Measurements from ENCODE around the gene NME3. TPM values are rescaled to one million over a fixed set of nuclear protein-coding genes. Genes with fewer than 3 reads are reported as not detected.
"Not testable (repeated sequence)": the region's sequence is repeated elsewhere in the genome, so short reads cannot be mapped to it uniquely, and the experiment has no call there.

NME3 gene
- polyA plus RNA-seq, 1 experiment: 15.6 TPM

DNA sequence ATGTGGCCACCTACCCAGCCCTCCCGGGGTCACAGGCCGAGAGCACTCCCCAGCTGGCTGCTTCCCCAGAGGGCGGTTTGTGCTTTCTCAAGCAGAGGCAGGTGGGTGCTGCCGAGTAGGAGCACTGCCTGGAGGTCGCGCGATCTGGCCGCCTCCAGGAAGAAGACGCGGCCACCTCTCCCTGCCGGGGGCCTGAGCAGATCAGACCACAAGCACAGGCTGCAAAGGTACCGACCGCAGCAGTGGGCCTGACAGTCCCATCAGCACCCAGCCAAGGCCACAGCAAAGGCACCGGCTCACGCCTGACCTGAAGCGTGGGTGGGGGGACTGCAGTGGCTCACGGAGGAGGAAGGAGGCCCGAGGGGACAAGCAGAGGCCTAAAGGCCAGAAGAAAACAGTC is 37.3 kb upstream of the NME3 start:
- no peak for DNase-seq (ENCODE audit: low read depth, low spot score)
- ChIA-PET CTCF (no interaction called here), POLR2A (no interaction called here)
- H3K9me3 ChIP-seq (ENCODE audit: control insufficient read depth, insufficient read depth, low read length): no peaks in the 10 kb centered on the region; the same call in 1 of the 2 replicates
- no peaks in the 10 kb centered on the region for H3K27me3 ChIP-seq (ENCODE audit: control insufficient read depth, insufficient read depth, low read length)
- no peak overlapping the region for H3K4me3 ChIP-seq (ENCODE audit: low read depth, low read length)
- TF ChIP-seq CTCF (IDR thresholded peaks at IDR 0.05; ENCODE audit: low read depth, low read length): no peak
- no peak overlapping the region for H3K27ac ChIP-seq (ENCODE audit: low read depth, low read length)

DNA sequence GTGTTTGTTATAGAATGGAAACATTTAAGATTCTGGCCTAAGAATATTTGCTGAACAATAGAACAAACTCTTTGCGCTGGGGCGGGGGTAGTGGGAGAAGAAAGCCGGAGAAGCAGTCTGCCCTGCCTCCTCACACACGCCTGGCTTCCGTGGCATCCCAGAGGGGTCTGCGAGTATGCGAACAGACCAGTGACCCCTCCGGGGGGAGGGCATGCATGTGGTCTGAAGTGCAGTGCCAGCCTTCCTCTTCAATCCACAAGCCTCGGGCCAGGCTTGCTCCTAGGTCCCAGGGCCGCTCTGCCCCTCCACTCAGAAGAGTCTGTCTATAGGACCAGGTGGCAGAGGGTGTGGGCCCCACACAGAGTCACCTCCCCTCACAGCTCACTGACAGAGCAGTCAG is 36.3 kb upstream of the NME3 start:
- ChIA-PET CTCF (no interaction called here), POLR2A (no interaction called here)
- Histone ChIP-seq H3K9me3 (ENCODE audit: control insufficient read depth, insufficient read depth, low read length) (no peaks in the 10 kb centered on the region; the same call in 1 of the 2 replicates), H3K27ac (ENCODE audit: low read depth, low read length) (no peak overlapping the region), H3K27me3 (ENCODE audit: control insufficient read depth, insufficient read depth, low read length) (no peaks in the 10 kb centered on the region), H3K4me3 (ENCODE audit: low read depth, low read length) (no peak overlapping the region)
- no peak for TF ChIP-seq CTCF (IDR thresholded peaks at IDR 0.05; ENCODE audit: low read depth, low read length)
- DNase-seq (ENCODE audit: low read depth, low spot score): no peak

DNA sequence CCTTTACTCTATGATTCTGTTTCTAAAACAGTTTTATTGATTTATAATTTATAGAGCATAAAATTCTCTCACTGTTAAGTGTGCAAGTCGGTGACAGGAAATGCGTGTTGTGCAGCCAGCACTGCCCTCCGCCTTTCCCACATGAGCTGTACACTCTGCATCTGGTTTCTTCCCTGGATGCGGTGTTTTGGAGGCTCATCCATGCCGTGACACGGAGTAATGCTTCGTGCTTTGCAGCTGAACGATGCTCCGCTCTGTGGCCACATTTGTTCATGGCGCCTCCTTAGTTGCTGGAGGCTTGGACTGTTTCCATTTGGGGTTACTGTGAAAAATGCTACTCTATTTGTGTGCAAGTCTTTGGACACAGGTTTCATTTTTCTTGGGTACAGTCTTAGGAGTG is 29.4 kb upstream of the NME3 start:
- H3K4me3 ChIP-seq (ENCODE audit: low read depth, low read length): no peak overlapping the region
- DNase-seq (ENCODE audit: low read depth, low spot score): no peak
- TF ChIP-seq CTCF (IDR thresholded peaks at IDR 0.05; ENCODE audit: low read depth, low read length): no peak
- ChIA-PET POLR2A (no interaction called here), CTCF (no interaction called here)
- no peak overlapping the region for H3K27ac ChIP-seq (ENCODE audit: low read depth, low read length)
- H3K27me3 ChIP-seq (ENCODE audit: control insufficient read depth, insufficient read depth, low read length): no peaks in the 10 kb centered on the region
- H3K9me3 ChIP-seq (ENCODE audit: control insufficient read depth, insufficient read depth, low read length): peaks cover 8% of the 10 kb centered on the region

GRCh38 chr16:1799263-1799662 is 27.9 kb upstream of the NME3 start:
- DNase-seq (ENCODE audit: low read depth, low spot score); H3K9me3 ChIP-seq (ENCODE audit: control insufficient read depth, insufficient read depth, low read length); POLR2A ChIA-PET; H3K4me3 ChIP-seq (ENCODE audit: low read depth, low read length); CTCF ChIA-PET; H3K27ac ChIP-seq (ENCODE audit: low read depth, low read length); H3K27me3 ChIP-seq (ENCODE audit: control insufficient read depth, insufficient read depth, low read length): not testable (repeated sequence)

- POLR2A ChIA-PET: no interaction called here
- DNase-seq (ENCODE audit: low read depth, low spot score): no peak
Observed at GRCh38 chr16:1794908-1795666, 23.7 kb upstream of the NME3 start.

More at GRCh38 chr16:1794908-1795666, 23.7 kb upstream of the NME3 start:
- Histone ChIP-seq H3K4me3 (ENCODE audit: low read depth, low read length) (no peak overlapping the region), H3K27me3 (ENCODE audit: control insufficient read depth, insufficient read depth, low read length) (no peaks in the 10 kb centered on the region), H3K9me3 (ENCODE audit: control insufficient read depth, insufficient read depth, low read length) (peaks cover 8% of the 10 kb centered on the region), H3K27ac (ENCODE audit: low read depth, low read length) (no peak overlapping the region)
- TF ChIP-seq CTCF (IDR thresholded peaks at IDR 0.05; ENCODE audit: low read depth, low read length): no peak
- CTCF ChIA-PET: no interaction called here

All from AG04450 (cell line).